AG09319 (cell line): ENCODE measurements around the gene IL17RD.
A peak's percentile ranks its signal among the peaks of the same experiment; 100 is the strongest.

Experiments used
- DNase-seq: peaks from one replicate; pipeline ENCODE4 v3.0.0-alpha.2; 2010; ENCODE audit warnings: low read depth; ENCODE audit errors: extremely low read depth
- CTCF ChIP-seq: IDR thresholded peaks from 2 replicates; pipeline ENCODE4 v1.5.1; 2011; ENCODE audit warnings: low read depth, mild to moderate bottlenecking, inconsistent platforms, low read length, moderate library complexity

IL17RD gene

DNA sequence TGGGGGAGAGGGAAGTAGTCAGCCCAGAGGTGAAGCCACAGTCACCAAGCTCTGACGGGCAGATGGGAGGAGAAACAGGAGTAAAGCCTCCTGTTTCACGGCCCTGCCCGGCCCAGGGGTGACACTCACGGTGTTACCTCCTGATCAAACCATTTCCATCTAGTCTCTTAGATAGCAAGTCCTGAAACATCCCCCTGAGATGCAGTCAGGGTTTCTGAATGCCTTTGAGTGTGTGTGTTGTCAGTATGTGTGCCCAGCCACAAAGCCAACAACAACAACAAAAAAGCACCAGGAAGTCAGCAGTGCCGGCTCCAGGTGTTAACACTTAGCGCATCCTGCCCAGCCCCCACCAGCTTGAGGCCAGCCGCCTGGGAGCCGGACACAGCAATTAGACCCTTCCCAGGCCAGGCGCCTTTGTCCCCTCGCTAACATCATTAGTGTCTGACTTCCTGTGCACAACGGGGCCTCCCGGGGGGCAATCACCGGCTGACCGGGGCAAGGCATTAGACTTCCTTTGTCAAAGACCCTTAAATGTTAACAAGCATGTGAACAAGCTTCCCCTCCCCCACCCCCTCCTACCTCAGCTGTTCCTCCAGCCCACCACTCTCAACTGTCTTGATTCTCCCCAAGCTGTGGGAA lies 34.5 kb downstream of the IL17RD start:
- no peak for TF ChIP-seq CTCF
- no peak for DNase-seq

DNA sequence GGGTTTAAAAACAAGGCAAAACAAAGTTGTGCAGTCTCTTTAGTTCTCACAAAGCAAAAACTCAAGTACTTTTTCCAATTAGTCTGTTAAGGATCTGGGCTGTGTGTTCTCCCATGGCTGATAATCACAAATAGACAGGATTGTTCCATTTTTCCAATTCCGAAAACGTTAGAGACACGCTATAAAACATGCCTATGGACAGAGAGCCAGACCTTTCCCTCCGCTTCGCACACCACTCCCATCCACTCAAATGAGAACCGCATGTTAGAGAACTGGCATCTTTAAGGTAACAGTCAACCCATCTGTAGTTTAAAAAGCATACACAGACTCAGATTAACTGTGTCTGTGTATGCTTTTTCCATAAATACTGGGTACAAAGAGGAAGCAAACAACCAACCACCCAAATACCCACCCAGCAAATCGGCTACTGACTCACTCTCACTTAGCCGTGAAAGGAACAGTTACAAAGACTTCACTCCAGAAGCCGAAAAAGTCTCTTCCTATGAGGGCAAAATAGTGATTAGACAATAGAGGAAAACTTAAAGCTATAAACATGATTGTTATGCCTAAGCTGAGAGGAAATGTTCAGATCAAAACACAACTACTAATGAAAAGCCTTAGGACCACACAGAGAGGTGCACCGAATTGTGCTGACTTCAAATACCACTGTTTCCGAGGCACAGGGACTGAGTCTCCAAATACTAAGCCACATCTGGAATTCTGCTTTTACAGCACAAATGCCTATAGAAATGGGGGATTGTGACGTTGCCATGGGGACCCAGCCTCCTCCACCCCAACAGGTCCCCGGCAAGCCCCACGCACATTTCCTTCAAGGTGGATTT lies 36.1 kb downstream of the IL17RD start:
- no peak for TF ChIP-seq CTCF
- DNase-seq, result no peak

GRCh38 chr3:57127891-57128518 lies 37.1 kb downstream of the IL17RD start:
- no peak for TF ChIP-seq CTCF
- peak; percentile 66 for DNase-seq

DNA sequence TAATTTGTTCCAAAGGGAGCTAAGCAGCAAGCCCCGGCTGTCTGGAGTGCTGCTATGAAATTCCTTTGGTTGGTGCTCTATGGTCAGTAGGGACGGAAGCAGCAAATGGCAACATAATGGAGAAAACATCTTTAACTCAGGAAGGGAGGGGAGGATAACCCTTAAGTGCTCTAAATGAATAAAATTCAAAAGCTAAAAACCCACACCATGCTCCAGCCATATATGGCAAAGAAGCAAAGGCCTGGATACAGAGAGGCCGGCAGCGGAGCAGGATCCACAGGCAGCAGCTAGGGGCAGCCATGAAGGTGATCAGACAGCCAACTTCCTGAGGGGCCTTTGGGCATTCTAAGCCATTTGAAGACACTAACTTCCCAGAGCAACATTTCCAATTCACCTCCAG lies 38.9 kb downstream of the IL17RD start:
- no peak for DNase-seq

DNA sequence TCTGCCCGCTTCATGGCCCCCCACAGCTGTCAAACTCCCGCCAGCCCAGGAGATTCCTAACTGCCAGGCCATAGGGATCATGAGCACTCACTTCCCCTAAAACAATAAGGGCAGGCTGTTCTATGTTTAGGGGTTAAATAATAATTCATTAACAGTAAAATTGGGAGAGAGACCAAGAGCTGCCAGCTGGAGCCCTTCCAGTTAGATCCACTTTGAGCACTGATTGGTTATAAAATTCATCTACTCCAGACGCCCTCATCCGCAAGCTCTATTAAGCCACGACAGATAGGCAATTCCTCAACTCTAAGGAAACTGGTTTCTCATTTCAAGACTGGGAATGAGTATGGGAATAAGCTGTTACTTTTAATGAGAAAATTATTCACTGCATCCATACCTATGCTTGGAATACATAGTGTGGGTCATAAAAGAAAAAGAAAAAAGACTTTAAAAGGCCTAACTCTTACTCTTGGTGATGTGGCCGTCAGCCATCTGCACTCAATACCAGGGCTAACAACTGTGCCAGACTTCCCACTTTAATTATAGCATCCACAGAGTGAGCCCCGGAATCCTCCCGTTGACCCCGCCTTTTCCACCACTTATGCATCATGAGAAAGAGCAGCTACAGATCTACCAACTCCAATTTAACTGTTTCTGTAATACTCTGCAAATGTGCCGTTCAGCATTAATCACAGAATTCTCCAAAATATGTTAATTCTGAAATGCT lies 44.5 kb downstream of the IL17RD start:
- no peak for TF ChIP-seq CTCF
- DNase-seq, result no peak

More for the DNA sequence above, 38.9 kb downstream of the IL17RD start:
- TF ChIP-seq CTCF, result no peak

DNA sequence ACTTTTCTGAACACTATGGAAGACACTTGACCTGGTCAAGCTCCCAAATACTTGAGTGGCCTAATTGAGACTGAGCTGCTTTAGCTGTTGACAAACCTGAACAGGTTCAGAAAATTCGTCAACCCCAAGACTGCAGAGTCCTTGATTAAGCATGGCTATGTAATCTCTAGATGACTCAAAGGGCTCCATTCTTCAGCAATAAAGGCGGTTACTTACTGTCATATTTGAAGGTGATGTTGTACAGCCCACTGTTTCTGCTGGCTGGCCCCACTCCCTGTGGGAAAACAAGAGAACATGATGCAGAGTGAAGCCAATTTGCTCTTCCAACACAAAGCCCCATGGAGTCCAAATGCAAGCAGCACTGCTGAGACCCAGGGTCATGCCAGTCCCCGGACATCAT lies 45.1 kb downstream of the IL17RD start:
- DNase-seq, result no peak
- TF ChIP-seq CTCF, result no peak
